Stimulated activated CD4-positive, alpha-beta T cell treated with anti-CD3 and anti-CD28 coated beads, Interleukin-4, amount 100 ng/mL, for 24 hours (primary cell): ENCODE results near the gene FCHO1.
"Not testable (repeated sequence)": the region's sequence is repeated elsewhere in the genome, so short reads cannot be mapped to it uniquely, and the experiment has no call there.

Source experiments
- DNase-seq: peaks from one replicate; pipeline ENCODE4 v3.0.0-alpha.2; 2020

Gene FCHO1

GRCh38 chr19:17796013-17796837, 44.9 kb downstream of the FCHO1 start:
- no peak for DNase-seq

GRCh38 chr19:17796838-17797423, 45.7 kb downstream of the FCHO1 start:
- no peak for DNase-seq

- DNase-seq: peak; percentile 68
Measured at GRCh38 chr19:17797424-17798201, 46.3 kb downstream of the FCHO1 start.

DNA sequence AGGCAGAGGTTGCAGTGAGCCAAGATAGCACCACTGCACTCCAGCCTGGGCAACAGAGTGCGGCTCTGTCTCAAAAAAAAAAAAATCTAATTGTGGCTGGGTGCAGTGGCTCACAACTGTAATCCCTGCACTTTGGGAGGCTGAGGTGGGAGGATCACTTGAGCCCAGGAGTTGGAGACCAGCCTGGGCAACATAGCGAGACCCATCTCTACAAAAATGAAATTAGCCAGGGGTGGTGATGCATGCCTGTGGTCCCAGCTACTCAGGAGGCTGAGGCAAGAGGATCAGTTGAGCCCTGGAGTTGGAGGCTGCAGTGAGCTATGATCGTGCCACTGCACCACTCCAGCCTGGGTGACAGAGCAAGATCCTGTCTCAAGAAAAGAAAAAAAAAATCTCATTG, 47.3 kb downstream of the FCHO1 start:
- not testable (repeated sequence) for DNase-seq

GRCh38 chr19:17802137-17802858, 51.0 kb downstream of the FCHO1 start:
- no peak for DNase-seq

GRCh38 chr19:17803264-17803896, 52.1 kb downstream of the FCHO1 start:
- no peak for DNase-seq

GRCh38 chr19:17805427-17805826, 54.1 kb downstream of the FCHO1 start:
- DNase-seq: no peak

DNA sequence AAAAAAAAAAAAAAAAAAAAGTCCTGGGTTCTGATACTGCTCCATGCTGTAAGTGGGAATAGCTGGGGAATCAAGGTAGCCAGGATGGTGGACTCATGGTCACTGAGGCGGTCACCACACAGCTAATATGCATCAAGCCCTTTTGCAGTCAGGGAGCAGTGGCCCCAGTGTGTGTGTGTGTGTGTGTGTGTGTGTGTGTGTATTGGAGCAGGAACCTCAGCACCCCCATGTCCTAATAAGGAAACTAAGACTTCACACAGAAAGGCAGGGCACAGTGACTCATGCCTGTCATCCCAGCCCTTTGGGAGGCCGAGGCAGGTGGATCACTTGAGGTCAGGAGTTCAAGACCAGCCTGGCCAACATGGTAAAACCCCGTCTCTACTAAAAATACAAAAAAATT, 55.7 kb downstream of the FCHO1 start:
- DNase-seq: no peak

- no peak for DNase-seq
Measured at GRCh38 chr19:17807731-17808316, 56.5 kb downstream of the FCHO1 start.

- no peak for DNase-seq
Measured at GRCh38 chr19:17811103-17811502, 59.8 kb downstream of the FCHO1 start.

- DNase-seq: no peak
Measured at GRCh38 chr19:17811681-17812080, 60.4 kb downstream of the FCHO1 start.

DNA sequence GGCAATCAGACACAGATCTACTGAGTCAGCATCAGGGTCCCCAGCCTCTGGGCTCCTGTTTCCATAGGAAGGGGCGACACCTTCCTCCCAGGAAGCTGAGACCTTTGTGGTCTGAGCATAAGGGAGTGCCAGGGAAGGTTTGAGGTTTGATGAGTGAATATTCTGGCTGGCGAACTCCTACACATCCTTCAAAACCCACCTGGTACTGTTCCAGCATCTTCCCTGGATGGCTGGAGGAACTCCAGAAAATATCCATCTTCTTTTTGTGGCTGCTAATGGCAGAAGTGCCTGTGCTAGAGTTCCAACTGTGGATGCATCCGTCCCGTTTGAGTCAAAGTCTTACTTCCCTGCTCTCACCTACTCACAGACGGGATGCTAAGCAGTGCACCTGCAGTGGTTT, 60.8 kb downstream of the FCHO1 start:
- no peak for DNase-seq

DNA sequence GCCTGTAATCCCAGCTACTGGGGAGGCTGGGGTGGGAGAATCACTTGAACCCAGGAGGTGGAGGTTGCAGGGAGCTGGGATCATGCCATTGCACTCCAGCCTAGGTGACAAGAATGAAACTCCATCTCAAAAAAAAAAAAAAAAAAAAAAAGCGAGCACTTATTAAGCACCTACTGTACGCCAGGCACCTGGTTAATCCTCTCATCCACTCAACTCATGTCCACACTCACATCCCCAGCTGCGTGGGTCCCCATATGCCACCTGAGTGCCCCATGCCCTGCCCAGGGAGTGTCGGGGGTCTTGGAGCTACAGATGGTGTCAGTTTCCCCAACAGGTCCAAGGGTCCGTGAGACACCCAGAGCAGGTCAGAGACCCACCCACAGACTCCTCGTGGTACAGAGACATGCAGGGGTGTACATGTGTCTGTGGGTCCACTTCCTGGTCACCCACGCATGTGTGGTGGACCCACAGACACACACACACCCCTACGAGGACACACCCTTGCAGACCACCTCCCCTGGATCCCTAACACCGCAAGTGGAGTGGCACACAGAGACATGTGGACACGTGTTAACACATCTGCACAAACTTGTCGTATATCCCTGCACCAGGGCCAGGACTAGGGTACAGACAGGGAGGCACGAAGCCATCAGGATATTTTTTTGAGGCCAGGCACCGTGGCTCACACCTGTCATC, 66.5 kb downstream of the FCHO1 start:
- DNase-seq: no peak

DNA sequence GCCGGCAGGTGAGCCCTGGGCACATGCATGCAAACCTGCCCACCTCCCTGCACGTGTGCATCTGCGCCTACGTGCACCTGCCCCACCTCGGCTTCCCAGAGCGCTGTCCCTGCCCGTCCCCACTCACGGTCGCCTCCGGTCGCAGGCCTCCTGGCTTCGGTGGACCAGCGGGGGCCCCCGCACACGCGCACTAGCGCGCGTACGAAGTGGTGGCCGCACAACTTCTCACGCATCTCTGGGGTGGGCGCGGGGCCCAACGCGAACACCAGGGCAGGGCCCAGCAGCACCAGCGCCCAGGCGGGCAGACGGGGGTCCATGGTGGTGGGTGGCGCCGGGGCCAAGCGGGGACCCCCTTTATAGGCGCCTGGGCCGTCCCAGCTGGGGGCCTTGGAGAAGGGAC, 69.9 kb downstream of the FCHO1 start, which contains the start of gene INSL3:
Gene INSL3, minus strand, starts transcription at position 330 of the 400 bp plus-strand sequence. Its CDS starts 13 bp downstream, at position 317.
- DNase-seq: no peak

GRCh38 chr19:17824339-17824738, 73.1 kb downstream of the FCHO1 start:
- no peak for DNase-seq

DNA sequence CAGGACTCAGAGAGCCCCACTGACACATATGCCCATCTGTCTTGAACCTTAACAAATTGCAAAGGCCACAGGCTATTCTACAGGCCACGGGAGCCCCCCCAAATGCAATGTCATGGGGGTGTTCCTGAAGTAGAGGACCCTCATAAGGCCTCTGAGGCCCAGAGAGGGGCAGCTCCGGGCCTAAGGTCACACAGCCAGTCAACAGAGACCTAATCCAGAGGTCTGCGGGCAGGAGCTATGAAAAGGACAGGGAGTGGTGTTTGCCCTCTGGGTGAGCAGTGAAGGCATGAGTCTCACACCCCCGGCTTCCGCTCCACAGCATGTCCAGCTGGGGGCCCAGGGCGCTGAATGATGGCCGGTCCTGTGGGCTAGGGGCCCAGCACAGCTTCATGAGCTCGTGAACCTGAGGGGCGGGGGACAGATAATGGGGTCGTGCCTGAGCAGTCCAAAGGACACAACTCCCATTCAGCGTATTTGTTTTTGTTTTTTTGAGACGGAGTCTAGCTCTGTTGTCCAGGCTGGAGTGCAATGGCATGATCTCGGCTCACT, 75.3 kb downstream of the FCHO1 start:
- DNase-seq: no peak

DNA sequence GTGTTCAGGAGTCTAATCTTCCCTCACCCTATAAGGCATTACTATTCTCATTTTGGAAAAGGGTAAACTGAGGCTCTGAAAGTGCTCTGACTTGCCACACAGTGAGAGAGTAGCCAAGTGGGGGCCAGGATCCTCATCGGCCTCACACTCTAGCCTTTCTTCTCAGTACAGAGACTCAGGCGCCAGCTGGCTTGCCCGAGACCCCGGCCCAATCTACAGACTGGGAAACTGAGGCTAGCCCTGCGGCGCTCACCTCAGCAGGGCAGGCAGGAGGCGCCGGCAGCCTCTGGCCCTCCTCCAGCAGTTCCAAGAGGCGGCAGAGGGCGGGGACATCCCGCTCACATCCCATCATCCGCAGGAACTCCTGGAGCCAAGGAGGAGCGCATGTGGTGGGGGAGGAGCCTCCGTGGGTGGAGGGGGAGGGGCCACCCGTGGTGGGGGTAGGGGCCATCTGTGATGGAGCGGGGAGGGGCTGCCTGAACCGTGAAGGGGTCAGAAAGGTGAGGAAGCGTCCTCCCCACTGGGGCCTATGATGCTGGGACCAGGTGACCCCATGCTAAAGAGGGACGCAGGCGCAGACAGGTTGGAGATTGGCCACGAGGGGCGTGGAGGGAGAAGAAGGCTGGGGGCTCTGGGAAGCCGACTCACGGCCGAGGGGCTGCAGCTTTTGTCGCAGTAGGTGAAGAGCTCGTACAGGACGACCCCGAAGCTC, 78.7 kb downstream of the FCHO1 start:
- DNase-seq: no peak

DNA sequence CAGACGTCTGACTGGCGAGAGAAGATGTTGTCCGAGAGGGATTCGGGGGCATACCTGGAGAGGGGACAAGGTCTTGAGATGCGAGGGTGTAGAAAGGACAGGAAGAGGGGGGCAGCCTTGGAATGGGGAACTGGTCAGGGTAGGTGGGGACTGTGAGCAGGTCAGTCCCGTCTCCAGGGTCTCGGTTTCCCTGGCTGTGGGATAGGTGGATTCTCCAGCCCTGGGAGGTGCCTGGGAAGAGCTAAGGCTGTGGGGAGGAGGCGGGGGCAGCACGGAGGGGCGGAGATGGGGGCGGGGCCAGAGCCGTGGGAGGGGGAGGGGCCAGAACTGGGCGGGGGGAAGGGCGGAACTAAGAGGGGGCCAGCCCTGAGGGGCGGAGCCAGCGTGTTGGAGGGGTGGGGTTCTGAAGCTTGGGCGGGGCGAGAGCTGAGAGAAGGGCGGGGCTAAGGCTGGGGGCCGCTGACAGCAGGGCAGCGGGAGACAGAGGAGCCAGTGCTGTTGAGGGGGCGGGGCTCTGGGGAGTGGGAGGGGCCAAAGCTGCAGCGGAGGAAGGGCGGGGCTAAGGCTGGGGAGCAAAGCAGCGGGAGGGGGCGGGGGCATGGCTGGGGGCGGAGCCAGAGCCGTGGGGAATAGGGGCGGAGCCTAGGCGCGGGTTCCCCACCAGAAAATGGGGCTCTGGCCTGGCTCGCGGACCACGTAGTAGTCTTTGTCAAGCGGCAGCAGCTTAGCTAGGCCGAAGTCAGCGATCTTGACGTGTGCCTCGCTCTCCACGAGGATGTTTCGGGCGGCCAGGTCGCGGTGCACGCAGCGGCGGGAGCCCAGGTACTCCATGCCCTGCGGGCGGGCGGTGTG, 79.5 kb downstream of the FCHO1 start:
- DNase-seq: peak; percentile 55

DNA sequence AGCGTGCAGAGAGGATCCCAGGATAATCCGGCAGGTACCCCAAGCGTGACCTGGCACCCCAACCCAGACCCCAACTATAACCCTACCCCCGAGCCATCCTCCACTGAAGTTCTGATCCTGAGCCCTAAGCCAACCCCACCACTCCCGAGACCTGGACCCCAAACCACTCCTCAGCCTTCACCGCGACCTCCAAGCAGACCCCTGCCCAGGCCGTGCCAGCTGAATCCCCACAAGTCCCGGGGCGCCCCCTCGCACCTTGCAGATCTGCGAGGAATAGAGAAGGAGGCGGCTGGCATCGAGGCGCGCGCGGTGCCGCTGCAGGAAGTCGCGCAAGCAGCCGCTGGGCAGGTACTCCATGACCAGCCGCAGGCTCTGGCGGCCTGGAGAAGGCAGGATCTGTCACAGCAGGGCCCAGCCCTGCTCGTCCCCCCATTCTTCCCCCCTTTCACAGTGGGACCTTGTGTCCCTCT, 80.2 kb downstream of the FCHO1 start:
- no peak for DNase-seq
